Prostate gland (tissue), 2 donors: ENCODE data around the gene COX19. TPM values are rescaled to one million over a fixed set of nuclear protein-coding genes. Genes with fewer than 3 reads are reported as not detected.

Experiments
- DNase-seq: peaks from one replicate; pipeline ENCODE4 v3.0.0-alpha.2; 2019; ENCODE audit warnings: low spot score
- H3K27ac ChIP-seq, 2 donors: fragments of 200-600 bp; sonication (generic); 2 replicates each; pipeline ENCODE4 v1.5.1; 2017 to 2019
- H3K27me3 ChIP-seq: fragments of 200-600 bp; sonication (generic); replicated peaks from 2 replicates; pipeline ENCODE4 v1.5.1; 2019; ENCODE audit not compliant: insufficient read depth
- H3K36me3 ChIP-seq, 2 donors: fragments of 200-600 bp; sonication (generic); 1 replicate in 1 of 2; 2 replicates in 1 of 2; pipeline versions ENCODE4 v1.5.1 to v1.8.1; 2017 to 2019
- H3K4me1 ChIP-seq: fragments of 200-600 bp; sonication (generic); replicated peaks from 2 replicates; pipeline ENCODE4 v1.5.1; 2019
- H3K4me3 ChIP-seq, 2 donors: fragments of 200-600 bp; sonication (generic); 2 replicates each; pipeline ENCODE4 v1.5.1; 2017 to 2019
- H3K9me3 ChIP-seq: fragments of 200-600 bp; sonication (generic); 2 replicates; pipeline ENCODE4 v1.5.1; 2017
- CTCF ChIP-seq, 4 experiments: fragments of 200-600 bp in 2 of 4; fragments of 450-650 bp in 2 of 4; sonication (generic) in 2 of 4; IDR thresholded peaks; 1 replicate in 3 of 4; 2 replicates in 1 of 4; pipeline ENCODE4 v1.5.1; 2016 to 2019; ENCODE audit warnings: antibody characterized with exemption in 4 of 4, mild to moderate bottlenecking in 2 of 4, moderate library complexity in 2 of 4
- POLR2A ChIP-seq: fragments of 450-650 bp; IDR thresholded peaks from one replicate; pipeline ENCODE4 v1.6.1; 2016; ENCODE audit warnings: antibody characterized with exemption, mild to moderate bottlenecking
- POLR2AphosphoS5 ChIP-seq: sonication (generic); formaldehyde crosslinking; IDR thresholded peaks from one replicate; pipeline ENCODE4 v1.6.1; 2017; ENCODE audit warnings: antibody characterized with exemption
- WGBS: methylation state at CpG from one replicate; pipeline ENCODE4 v1.1.5; 2018; 5-methylcytosine and 5-hydroxymethylcytosine counted together
- intact Hi-C: fragments of 100-400 bp; cut with DNase I; formaldehyde crosslinking; loops from one replicate; pipeline ENCODE4 v1.14.2; 2022
- total RNA-seq, 2 donors: library from RNA; depleted of rRNA; stranded (reverse); fragments of >200 nt; gene quantifications; one replicate each; pipeline ENCODE4 v1.1.0, GENCODE V29; 2016

Gene COX19
- total RNA-seq, 2 donors from 2014 or later, result 11.3 to 17.0 TPM

GRCh38 chr7:935164-935873 is 40.0 kb downstream of the COX19 start:
- Histone ChIP-seq H3K36me3 (no peaks in the 10 kb centered on the region), H3K4me1 (no peaks in the 10 kb centered on the region), H3K27me3 (no peaks in the 10 kb centered on the region), H3K4me3 (no peak overlapping the region), H3K27ac (no peak overlapping the region), H3K9me3 (no peaks in the 10 kb centered on the region)
- WGBS, result 87% methylated on average over 38 of the region's 46 CpGs
- intact Hi-C loops, result no loop called here
- TF ChIP-seq POLR2AphosphoS5, result no peak
- no peak for TF ChIP-seq POLR2A
- TF ChIP-seq CTCF (IDR thresholded peaks at IDR 0.05), result no peak
- DNase-seq, result no peak

- WGBS, result 84% methylated on average over 22 of the region's 34 CpGs
- Histone ChIP-seq H3K4me1 (no peaks in the 10 kb centered on the region), H3K27ac (no peak overlapping the region), H3K9me3 (no peaks in the 10 kb centered on the region), H3K36me3 (no peaks in the 10 kb centered on the region), H3K4me3 (no peak overlapping the region), H3K27me3 (no peaks in the 10 kb centered on the region)
- no peak for DNase-seq
- TF ChIP-seq POLR2AphosphoS5 (no peak), CTCF (IDR thresholded peaks at IDR 0.05) (no peak), POLR2A (no peak)
- intact Hi-C loops, result no loop called here
Measured at GRCh38 chr7:934469-935163, 40.7 kb downstream of the COX19 start.

- Histone ChIP-seq H3K4me1 (no peaks in the 10 kb centered on the region), H3K36me3 (no peaks in the 10 kb centered on the region), H3K9me3 (no peaks in the 10 kb centered on the region), H3K27ac (no peak overlapping the region), H3K4me3 (no peak overlapping the region), H3K27me3 (no peaks in the 10 kb centered on the region)
- 93% methylated on average over 11 of the region's 11 CpGs for WGBS
- no peak for TF ChIP-seq CTCF (IDR thresholded peaks at IDR 0.05)
- no peak for TF ChIP-seq POLR2A
- TF ChIP-seq POLR2AphosphoS5, result no peak
- intact Hi-C loops, result no loop called here
- DNase-seq, result no peak
Measured at GRCh38 chr7:932651-932975, 42.7 kb downstream of the COX19 start.

GRCh38 chr7:931871-932650 is 43.3 kb downstream of the COX19 start:
- no peak for TF ChIP-seq POLR2AphosphoS5
- no peak for TF ChIP-seq POLR2A
- no peak for TF ChIP-seq CTCF (IDR thresholded peaks at IDR 0.05)

More at GRCh38 chr7:931871-932650, 43.3 kb downstream of the COX19 start:
- Histone ChIP-seq H3K36me3 (no peaks in the 10 kb centered on the region), H3K9me3 (no peaks in the 10 kb centered on the region), H3K4me3 (no peak overlapping the region), H3K4me1 (no peaks in the 10 kb centered on the region), H3K27ac (no peak overlapping the region), H3K27me3 (no peaks in the 10 kb centered on the region)
- no peak for DNase-seq
- intact Hi-C loops, result no loop called here
- WGBS, result 89% methylated on average over 21 of the region's 21 CpGs
